AG09309 (cell line): Measurements from ENCODE around the gene MYO1B.

Source experiments
- DNase-seq: peaks from one replicate; pipeline ENCODE4 v3.0.0-alpha.2; 2010; ENCODE audit warnings: low read depth
- H3K4me3 ChIP-seq: 2 replicates; pipeline ENCODE4 v1.5.1; 2011; ENCODE audit warnings: mild to moderate bottlenecking, low read depth, low read length, moderate library complexity; ENCODE audit not compliant: control insufficient read depth
- TF ChIP-seq, protein P1 (sequence below): IDR thresholded peaks from 2 replicates; pipeline ENCODE4 v1.5.1; 2011; ENCODE audit warnings: mild to moderate bottlenecking, low read depth, low read length, inconsistent platforms; ENCODE audit not compliant: insufficient read depth, control insufficient read depth; ENCODE audit errors: missing control alignments

Gene MYO1B

DNA sequence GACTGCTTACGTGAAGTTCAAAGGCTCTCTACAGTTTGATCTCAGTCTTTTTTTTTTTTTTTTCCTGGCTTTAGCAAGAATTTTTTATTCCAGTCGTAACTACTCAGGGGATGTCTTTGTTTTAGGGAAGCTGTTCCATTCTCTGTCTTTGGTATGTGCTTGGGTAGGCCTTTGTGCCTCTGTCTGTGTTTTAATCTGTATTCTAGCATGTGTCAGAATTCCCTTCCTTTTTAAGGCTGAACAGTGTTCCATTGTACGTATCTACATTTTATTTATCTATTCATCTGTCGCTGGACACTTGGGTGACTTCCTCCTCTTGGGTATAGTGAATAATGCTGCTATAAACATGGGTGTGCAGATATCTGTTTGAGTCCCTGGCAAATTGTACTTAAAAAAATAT lies 42.6 kb downstream of the MYO1B start:
- no peak overlapping the region for H3K4me3 ChIP-seq
- DNase-seq: no peak
- TF ChIP-seq, protein P1, sequence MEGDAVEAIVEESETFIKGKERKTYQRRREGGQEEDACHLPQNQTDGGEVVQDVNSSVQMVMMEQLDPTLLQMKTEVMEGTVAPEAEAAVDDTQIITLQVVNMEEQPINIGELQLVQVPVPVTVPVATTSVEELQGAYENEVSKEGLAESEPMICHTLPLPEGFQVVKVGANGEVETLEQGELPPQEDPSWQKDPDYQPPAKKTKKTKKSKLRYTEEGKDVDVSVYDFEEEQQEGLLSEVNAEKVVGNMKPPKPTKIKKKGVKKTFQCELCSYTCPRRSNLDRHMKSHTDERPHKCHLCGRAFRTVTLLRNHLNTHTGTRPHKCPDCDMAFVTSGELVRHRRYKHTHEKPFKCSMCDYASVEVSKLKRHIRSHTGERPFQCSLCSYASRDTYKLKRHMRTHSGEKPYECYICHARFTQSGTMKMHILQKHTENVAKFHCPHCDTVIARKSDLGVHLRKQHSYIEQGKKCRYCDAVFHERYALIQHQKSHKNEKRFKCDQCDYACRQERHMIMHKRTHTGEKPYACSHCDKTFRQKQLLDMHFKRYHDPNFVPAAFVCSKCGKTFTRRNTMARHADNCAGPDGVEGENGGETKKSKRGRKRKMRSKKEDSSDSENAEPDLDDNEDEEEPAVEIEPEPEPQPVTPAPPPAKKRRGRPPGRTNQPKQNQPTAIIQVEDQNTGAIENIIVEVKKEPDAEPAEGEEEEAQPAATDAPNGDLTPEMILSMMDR: no peak

DNA sequence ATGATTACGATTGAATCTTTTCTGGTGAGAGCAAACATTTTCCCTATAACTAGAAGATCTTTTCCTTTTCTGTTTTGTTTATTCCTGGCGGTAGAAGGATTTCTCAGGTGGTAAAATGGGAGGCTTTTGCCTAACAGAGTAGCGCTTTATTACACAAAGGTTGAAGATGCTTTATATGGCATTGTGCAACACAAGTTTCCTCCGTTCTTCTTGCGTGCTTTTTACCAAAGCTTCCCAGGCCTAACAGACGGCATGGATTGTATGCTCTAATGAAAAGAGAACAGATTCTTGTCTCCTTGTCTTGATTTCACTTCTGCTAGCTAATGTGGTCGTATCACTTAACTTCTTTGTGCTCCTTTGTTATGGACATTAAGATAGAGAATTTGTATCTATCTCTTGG lies 43.8 kb downstream of the MYO1B start:
- DNase-seq: no peak
- no peak overlapping the region for H3K4me3 ChIP-seq
- TF ChIP-seq, protein P1: no peak

DNA sequence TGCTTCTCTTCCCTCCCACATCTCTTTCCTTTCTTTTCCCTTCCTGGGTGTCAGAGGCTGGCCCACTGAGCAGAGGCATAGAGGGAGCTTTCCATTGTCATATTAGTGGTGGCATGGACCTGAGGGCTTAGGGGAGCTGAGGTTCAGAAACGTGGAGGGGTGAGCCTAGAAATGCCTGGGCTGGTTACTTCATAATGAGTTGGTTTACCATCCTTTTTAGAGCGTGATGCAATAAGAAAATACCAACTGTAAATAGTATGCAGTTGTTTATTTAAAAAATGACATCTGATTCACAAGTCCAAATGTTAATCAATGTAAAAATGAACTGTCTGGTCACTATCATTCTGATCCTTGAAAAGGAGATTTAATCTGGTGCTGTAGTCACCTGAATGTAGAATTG lies 46.3 kb downstream of the MYO1B start:
- TF ChIP-seq, protein P1: no peak

DNA sequence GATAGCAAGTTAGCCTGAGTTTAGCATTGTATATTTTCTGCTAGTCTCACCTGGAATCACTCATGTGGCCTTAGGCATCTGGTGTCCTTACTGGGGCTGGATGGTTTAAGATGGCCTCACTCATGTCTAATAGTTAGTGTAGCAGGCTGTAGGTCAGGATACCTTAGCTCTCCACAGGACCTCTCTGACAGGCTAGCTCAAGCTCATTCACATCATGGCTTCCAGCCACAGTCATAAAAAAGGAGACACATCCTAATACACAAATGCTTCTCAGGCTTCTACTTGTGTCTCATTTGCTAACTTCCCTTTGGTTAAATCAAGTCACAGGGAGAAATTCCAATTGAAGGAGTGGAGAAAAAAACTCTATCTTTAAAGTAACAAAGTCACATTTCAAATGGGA lies 47.7 kb downstream of the MYO1B start:
- TF ChIP-seq, protein P1: no peak
- no peak overlapping the region for H3K4me3 ChIP-seq
- DNase-seq: no peak

More for the DNA sequence above, 46.3 kb downstream of the MYO1B start:
- H3K4me3 ChIP-seq: no peak overlapping the region
- DNase-seq: no peak

DNA sequence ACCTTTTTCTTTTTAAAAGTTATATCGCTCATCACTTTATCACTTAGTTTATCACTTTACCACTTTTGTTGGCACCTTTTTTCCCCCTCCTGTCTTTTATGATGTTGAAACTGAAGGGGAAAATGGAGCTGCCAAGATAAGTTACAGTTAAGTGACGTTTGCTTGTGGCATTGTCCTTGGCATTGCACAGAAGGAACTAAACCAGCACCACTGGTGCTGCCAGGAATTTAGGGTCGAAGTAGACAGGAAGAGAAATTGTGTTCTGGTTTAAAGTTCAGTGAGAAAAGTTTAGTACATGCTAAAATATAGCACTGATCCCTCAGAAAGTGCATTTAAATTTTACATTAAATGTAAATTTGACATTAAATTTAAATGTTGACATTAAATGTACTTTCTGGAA lies 49.9 kb downstream of the MYO1B start:
- DNase-seq: no peak
- TF ChIP-seq, protein P1: no peak
- no peak overlapping the region for H3K4me3 ChIP-seq

DNA sequence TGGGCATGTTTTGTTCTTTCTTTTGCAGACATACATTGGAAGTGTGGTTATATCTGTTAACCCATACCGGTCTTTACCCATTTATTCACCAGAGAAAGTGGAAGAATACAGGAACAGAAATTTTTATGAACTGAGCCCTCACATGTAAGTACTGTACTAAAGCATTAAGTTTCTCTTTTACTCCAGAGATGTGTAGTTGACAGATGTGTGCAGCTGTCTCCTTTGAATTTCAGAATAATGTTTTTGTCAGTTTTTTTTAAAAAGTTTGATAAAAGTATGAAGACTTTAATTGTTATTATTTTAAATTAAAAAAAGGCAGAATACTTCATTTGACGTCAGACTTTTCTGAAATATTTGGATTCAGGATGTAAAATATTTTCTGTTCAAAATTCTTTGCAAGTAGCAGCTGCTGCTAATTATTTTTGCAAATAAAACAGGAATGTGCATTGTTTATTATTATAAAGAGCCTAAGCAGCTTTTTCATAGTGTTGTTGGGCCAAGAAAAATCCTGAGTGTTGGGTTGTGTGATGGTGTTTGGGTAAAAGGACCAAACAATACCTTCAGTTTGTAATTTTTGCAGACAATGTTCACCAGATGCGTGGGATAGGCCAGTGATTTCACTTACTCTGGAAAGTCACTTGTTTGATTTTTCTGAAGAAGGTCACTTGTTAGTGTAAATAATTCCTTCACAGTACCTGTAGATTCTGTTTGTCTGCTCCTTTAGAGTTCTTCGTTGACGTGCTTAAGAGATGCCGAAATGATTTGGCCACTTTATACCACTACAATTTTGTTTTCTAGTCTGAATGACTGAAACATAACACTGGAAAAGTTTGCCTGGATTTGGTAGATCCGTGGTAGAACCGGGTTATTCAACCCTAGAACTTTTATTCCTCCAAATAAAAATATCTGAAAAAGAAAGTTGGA lies 51.1 kb downstream of the MYO1B start:
- no peak overlapping the region for H3K4me3 ChIP-seq
- DNase-seq: no peak
- TF ChIP-seq, protein P1: no peak
